H1 (cell line): ENCODE data around the gene MCC.

Source experiments
- CTCF ChIP-seq, 3 experiments: IDR thresholded peaks; 1 replicate in 2 of 3; 2 replicates in 1 of 3; pipeline versions ENCODE4 v1.5.1 to v1.6.1; 2011; ENCODE audit warnings: low read length in 3 of 3, mild to moderate bottlenecking in 3 of 3, inconsistent platforms in 2 of 3, low read depth in 1 of 3, moderate library complexity in 1 of 3; ENCODE audit not compliant: insufficient read depth in 1 of 3; ENCODE audit errors: control extremely low read depth in 1 of 3
- EP300 ChIP-seq, 2 experiments: IDR thresholded peaks; 1 replicate in 1 of 2; 2 replicates in 1 of 2; pipeline ENCODE4 v1.6.1; 2011 to 2012; ENCODE audit warnings: low read depth in 2 of 2, low read length in 2 of 2, mild to moderate bottlenecking in 2 of 2, borderline replicate concordance in 1 of 2, inconsistent platforms in 1 of 2, moderate library complexity in 1 of 2
- EZH2 ChIP-seq: fragments of 200-600 bp; sonication (generic); IDR thresholded peaks from 2 replicates; pipeline ENCODE4 v1.7.1; 2012; ENCODE audit warnings: low read depth, mild to moderate bottlenecking, moderate library complexity, low read length, inconsistent platforms; ENCODE audit not compliant: severe bottlenecking
- FOSL1 ChIP-seq: IDR thresholded peaks from 2 replicates; pipeline ENCODE4 v1.6.1; 2011; ENCODE audit warnings: mild to moderate bottlenecking, low read depth, low read length, moderate library complexity; ENCODE audit not compliant: insufficient read depth
- JUN ChIP-seq: IDR thresholded peaks from 2 replicates; pipeline ENCODE4 v1.6.1; 2011; ENCODE audit warnings: low read depth, mild to moderate bottlenecking, improper control_type of control experiment, low read length
- JUND ChIP-seq: IDR thresholded peaks from 2 replicates; pipeline ENCODE4 v1.6.1; 2011; ENCODE audit warnings: mild to moderate bottlenecking, improper control_type of control experiment, low read length
- MAX ChIP-seq: IDR thresholded peaks from 2 replicates; pipeline ENCODE4 v1.6.1; 2012; ENCODE audit warnings: inconsistent platforms
- NANOG ChIP-seq: IDR thresholded peaks from 2 replicates; pipeline ENCODE4 v1.6.1; 2011; ENCODE audit warnings: low read length, low read depth, mild to moderate bottlenecking, inconsistent platforms; ENCODE audit not compliant: insufficient read depth, poor library complexity, severe bottlenecking
- NRF1 ChIP-seq: IDR thresholded peaks from 2 replicates; pipeline ENCODE4 v1.6.1; 2011; ENCODE audit warnings: mild to moderate bottlenecking, low read depth, low read length, improper control_type of control experiment
- POLR2A ChIP-seq, 2 experiments: IDR thresholded peaks; 1 replicate in 1 of 2; 2 replicates in 1 of 2; pipeline ENCODE4 v1.6.1; 2011; ENCODE audit warnings: low read depth in 2 of 2, low read length in 2 of 2, mild to moderate bottlenecking in 2 of 2; ENCODE audit errors: control extremely low read depth in 1 of 2
- RAD21 ChIP-seq, 2 experiments: IDR thresholded peaks in 1 of 2; conservative IDR thresholded peaks in 1 of 2; 2 replicates each; pipeline ENCODE4 v1.6.1; 2011; ENCODE audit warnings: low read depth in 2 of 2, low read length in 2 of 2, improper control_type of control experiment in 1 of 2, inconsistent platforms in 1 of 2, mild to moderate bottlenecking in 1 of 2, moderate library complexity in 1 of 2
- RFX5 ChIP-seq: IDR thresholded peaks from 2 replicates; pipeline ENCODE4 v1.6.1; 2011; ENCODE audit warnings: low read depth, low read length, improper control_type of control experiment, borderline replicate concordance
- SP2 ChIP-seq: IDR thresholded peaks from 2 replicates; pipeline ENCODE4 v1.6.1; 2012; ENCODE audit warnings: mild to moderate bottlenecking, low read length, inconsistent platforms
- SP4 ChIP-seq: IDR thresholded peaks from 2 replicates; pipeline ENCODE4 v1.6.1; 2012; ENCODE audit warnings: low read length, inconsistent platforms

DNA sequence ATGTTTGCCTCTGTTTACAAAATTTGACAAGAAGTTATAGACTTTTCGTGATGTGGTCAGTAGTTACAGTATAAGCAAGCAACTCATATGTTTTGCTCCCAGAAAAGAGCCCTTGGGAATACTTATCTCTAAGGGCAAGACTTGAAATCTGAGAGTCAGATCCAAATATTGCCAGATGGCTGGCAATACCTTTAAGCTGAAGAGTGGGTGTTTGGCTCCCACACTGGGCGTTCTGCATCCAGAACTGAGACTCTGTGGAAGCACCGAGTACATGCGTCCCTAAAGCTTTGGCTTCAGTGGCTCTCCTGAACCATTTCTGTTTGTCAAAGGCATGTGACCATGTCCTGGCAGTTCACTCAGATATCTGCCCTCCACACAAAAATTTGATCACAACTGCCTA is 317.5 kb downstream of the MCC start:
- TF ChIP-seq MAX: no peak
- TF ChIP-seq RAD21 (IDR thresholded peaks at IDR 0.05 in 1 of 2, conservative IDR thresholded peaks at IDR 0.05 in 1 of 2; ENCODE audit: low read depth in 2 of 2, low read length in 2 of 2): no peak
- TF ChIP-seq EZH2: no peak
- TF ChIP-seq JUN: no peak
- no peak for TF ChIP-seq SP4
- no peak for TF ChIP-seq EP300 (IDR thresholded peaks at IDR 0.05; ENCODE audit: borderline replicate concordance in 1 of 2, low read depth in 2 of 2, low read length in 2 of 2)
- TF ChIP-seq NANOG: no peak
- TF ChIP-seq NRF1: no peak
- no peak for TF ChIP-seq SP2
- TF ChIP-seq RFX5: no peak
- TF ChIP-seq FOSL1: no peak
- TF ChIP-seq CTCF (IDR thresholded peaks at IDR 0.05; ENCODE audit: control extremely low read depth in 1 of 3, insufficient read depth in 1 of 3, low read depth in 1 of 3, low read length in 3 of 3): no peak
- TF ChIP-seq JUND: no peak
- no peak for TF ChIP-seq POLR2A (IDR thresholded peaks at IDR 0.05; ENCODE audit: control extremely low read depth in 1 of 2, low read depth in 2 of 2, low read length in 2 of 2)
